BLaER1 (cell line): Measurements from ENCODE around the gene KCP.

Experiments
- H3K27ac ChIP-seq: shearing (Covaris generic); formaldehyde crosslinking; 2 replicates; pipeline ENCODE4 v1.8.1; 2022
- H3K27me3 ChIP-seq: shearing (Covaris generic); formaldehyde crosslinking; 2 replicates; pipeline ENCODE4 v1.8.1; 2022
- H3K36me3 ChIP-seq: shearing (Covaris generic); formaldehyde crosslinking; 2 replicates; pipeline ENCODE4 v1.8.1; 2022
- H3K4me1 ChIP-seq: shearing (Covaris generic); formaldehyde crosslinking; 2 replicates; pipeline ENCODE4 v1.8.1; 2022
- H3K4me2 ChIP-seq: shearing (Covaris generic); formaldehyde crosslinking; 2 replicates; pipeline ENCODE4 v1.8.1; 2022
- H3K4me3 ChIP-seq: shearing (Covaris generic); formaldehyde crosslinking; 2 replicates; pipeline ENCODE4 v1.8.1; 2022
- H3K9ac ChIP-seq: shearing (Covaris generic); formaldehyde crosslinking; 2 replicates; pipeline ENCODE4 v1.8.1; 2022
- H3K9me3 ChIP-seq: shearing (Covaris generic); formaldehyde crosslinking; 2 replicates; pipeline ENCODE4 v1.8.1; 2022
- H4K20me1 ChIP-seq: shearing (Covaris generic); formaldehyde crosslinking; 2 replicates; pipeline ENCODE4 v1.8.1; 2022
- Cebpa-rat ChIP-seq: shearing (Covaris generic); IDR thresholded peaks from 2 replicates; pipeline ENCODE4 v1.8.1; 2022

KCP gene

GRCh38 chr7:128858380-128859231 is 51.9 kb downstream of the KCP start:
- Histone ChIP-seq H3K9ac (peak overlapping the region; percentile 58; the same call in 1 of the 2 replicates), H3K27ac (peak overlapping the region; percentile 65; the same call in 1 of the 2 replicates), H3K27me3 (no peaks in the 10 kb centered on the region), H4K20me1 (peaks cover 2% of the 10 kb centered on the region), H3K4me2 (peak overlapping the region; percentile 71), H3K36me3 (no peaks in the 10 kb centered on the region), H3K4me1 (peaks cover 35% of the 10 kb centered on the region), H3K4me3 (no peak overlapping the region), H3K9me3 (no peaks in the 10 kb centered on the region)
- no peak for TF ChIP-seq Cebpa-rat

DNA sequence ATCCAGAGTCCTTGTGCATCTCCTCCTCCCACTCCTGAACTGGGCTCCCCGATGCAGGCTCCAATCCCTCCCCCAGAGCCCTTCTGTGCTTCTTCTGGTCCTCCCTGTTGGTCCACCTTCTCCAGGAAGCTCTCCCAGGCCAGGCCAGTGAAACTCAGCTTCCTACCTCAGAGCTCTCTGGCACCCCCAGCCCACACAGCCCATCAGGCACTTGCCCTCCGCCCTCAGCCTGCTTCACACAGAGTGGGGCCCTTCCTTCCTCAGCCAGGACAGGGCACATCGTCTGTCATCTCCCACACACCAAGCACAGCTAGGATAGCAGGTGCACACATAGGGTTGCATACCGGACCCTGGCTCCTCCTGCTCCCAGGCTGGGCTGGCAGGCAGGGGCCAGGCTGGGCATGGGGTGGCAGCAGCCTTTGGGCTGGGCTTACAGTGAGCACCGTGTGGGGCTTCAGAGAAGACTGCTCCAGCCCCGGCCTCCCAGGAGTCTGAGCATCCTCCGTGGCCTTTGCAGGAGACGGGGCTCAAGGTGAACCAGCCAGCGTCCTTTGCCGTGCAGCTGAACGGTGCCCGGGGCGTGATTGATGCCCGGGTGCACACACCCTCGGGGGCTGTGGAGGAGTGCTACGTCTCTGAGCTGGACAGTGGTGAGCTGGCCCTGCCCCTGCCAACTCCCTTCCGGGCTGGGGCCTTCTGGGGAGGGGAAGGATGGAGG is 54.3 kb downstream of the KCP start:
- no peak for TF ChIP-seq Cebpa-rat
- Histone ChIP-seq H3K27me3 (no peaks in the 10 kb centered on the region), H3K27ac (no peak overlapping the region), H3K36me3 (no peaks in the 10 kb centered on the region), H3K4me3 (no peak overlapping the region), H3K4me1 (peaks cover 29% of the 10 kb centered on the region), H3K4me2 (no peak overlapping the region), H3K9me3 (no peaks in the 10 kb centered on the region), H3K9ac (no peak overlapping the region), H4K20me1 (no peaks in the 10 kb centered on the region)

DNA sequence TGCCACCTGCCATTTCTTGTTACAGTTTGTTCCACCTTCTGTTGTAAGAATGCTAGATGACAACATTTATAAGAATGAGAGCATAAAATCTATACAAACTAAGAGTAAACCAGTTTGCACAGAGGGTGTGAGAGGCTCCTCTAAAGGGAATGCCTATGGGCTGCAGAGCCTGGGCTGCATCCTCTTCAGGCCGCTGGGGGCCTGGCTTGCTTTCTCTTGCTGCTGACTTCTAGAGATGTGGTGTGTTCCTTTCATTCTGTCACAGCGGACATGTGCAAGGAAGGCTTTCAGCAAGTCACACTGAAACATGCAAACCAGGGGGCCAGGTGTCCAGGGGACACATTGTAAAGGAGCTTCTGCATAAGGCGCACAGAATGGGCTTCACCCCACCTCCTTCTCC is 55.0 kb downstream of the KCP start:
- H3K4me3 ChIP-seq = no peak overlapping the region
- H3K4me2 ChIP-seq = no peak overlapping the region
- H4K20me1 ChIP-seq = no peaks in the 10 kb centered on the region
- H3K9ac ChIP-seq = no peak overlapping the region
- no peak overlapping the region for H3K27ac ChIP-seq
- H3K27me3 ChIP-seq = no peaks in the 10 kb centered on the region
- peaks cover 28% of the 10 kb centered on the region for H3K4me1 ChIP-seq
- no peak for TF ChIP-seq Cebpa-rat
- H3K36me3 ChIP-seq = no peaks in the 10 kb centered on the region
- no peaks in the 10 kb centered on the region for H3K9me3 ChIP-seq

DNA sequence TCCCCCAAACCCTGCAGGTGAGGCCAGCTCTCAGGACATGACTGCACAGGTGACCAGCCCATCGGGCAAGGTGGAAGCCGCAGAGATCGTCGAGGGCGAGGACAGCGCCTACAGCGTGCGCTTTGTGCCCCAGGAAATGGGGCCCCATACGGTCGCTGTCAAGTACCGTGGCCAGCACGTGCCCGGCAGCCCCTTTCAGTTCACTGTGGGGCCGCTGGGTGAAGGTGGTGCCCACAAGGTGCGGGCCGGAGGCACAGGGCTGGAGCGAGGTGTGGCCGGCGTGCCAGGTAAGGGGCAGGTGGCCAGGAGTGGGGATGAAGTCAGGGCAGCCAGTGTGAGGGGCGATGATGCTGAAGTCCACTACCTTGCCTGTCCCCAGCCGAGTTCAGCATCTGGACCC is 56.1 kb downstream of the KCP start:
- H3K4me2 ChIP-seq = no peak overlapping the region
- H3K4me1 ChIP-seq = peaks cover 16% of the 10 kb centered on the region
- no peaks in the 10 kb centered on the region for H3K27me3 ChIP-seq
- H3K9ac ChIP-seq = no peak overlapping the region
- H3K36me3 ChIP-seq = no peaks in the 10 kb centered on the region; the same call in 1 of the 2 replicates
- H3K27ac ChIP-seq = no peak overlapping the region
- H3K9me3 ChIP-seq = no peaks in the 10 kb centered on the region
- H4K20me1 ChIP-seq = no peaks in the 10 kb centered on the region
- no peak for TF ChIP-seq Cebpa-rat
- H3K4me3 ChIP-seq = no peak overlapping the region

- no peak for TF ChIP-seq Cebpa-rat
- Histone ChIP-seq H3K4me3 (no peak overlapping the region), H3K4me1 (peaks cover 10% of the 10 kb centered on the region), H3K36me3 (no peaks in the 10 kb centered on the region; the same call in 1 of the 2 replicates), H3K27me3 (no peaks in the 10 kb centered on the region), H3K9ac (no peak overlapping the region), H3K4me2 (no peak overlapping the region), H4K20me1 (no peaks in the 10 kb centered on the region), H3K9me3 (no peaks in the 10 kb centered on the region), H3K27ac (no peak overlapping the region)
These were observed 56.7 kb downstream of the KCP start for GRCh38 chr7:128853799-128854198.

GRCh38 chr7:128852537-128853254 is 57.8 kb downstream of the KCP start:
- no peak overlapping the region for H3K27ac ChIP-seq
- H4K20me1 ChIP-seq = no peaks in the 10 kb centered on the region
- no peak overlapping the region for H3K4me2 ChIP-seq
- no peaks in the 10 kb centered on the region for H3K27me3 ChIP-seq
- no peak for TF ChIP-seq Cebpa-rat
- H3K36me3 ChIP-seq = no peaks in the 10 kb centered on the region; the same call in 1 of the 2 replicates
- no peak overlapping the region for H3K4me3 ChIP-seq
- no peaks in the 10 kb centered on the region for H3K9me3 ChIP-seq
- 0 out of 2 replicates have a peak, but pooled peaks cover 6% of the 10 kb centered on the region for H3K4me1 ChIP-seq
- H3K9ac ChIP-seq = no peak overlapping the region

GRCh38 chr7:128849804-128850490 is 60.6 kb downstream of the KCP start:
- no peaks in the 10 kb centered on the region for H3K9me3 ChIP-seq
- no peaks in the 10 kb centered on the region for H3K4me1 ChIP-seq
- no peaks in the 10 kb centered on the region for H3K27me3 ChIP-seq
- no peaks in the 10 kb centered on the region for H4K20me1 ChIP-seq
- H3K4me2 ChIP-seq = no peak overlapping the region
- no peak overlapping the region for H3K27ac ChIP-seq
- no peak overlapping the region for H3K4me3 ChIP-seq
- H3K9ac ChIP-seq = no peak overlapping the region
- TF ChIP-seq Cebpa-rat = no peak
- no peaks in the 10 kb centered on the region; the same call in 1 of the 2 replicates for H3K36me3 ChIP-seq

DNA sequence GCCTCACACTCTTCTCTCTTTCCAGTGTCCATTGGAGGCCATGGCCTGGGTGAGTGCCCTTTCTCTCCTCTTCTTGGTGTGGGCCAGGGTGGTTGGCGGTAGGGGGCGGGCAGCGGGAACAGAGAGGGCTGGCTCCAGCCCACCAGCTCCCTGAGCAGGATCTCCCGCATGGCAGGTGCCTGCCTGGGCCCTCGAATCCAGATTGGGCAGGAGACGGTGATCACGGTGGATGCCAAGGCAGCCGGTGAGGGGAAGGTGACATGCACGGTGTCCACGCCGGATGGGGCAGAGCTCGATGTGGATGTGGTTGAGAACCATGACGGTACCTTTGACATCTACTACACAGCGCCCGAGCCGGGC is 61.4 kb downstream of the KCP start:
- H4K20me1 ChIP-seq = no peaks in the 10 kb centered on the region
- no peak overlapping the region for H3K9ac ChIP-seq
- no peak overlapping the region for H3K27ac ChIP-seq
- no peaks in the 10 kb centered on the region; the same call in 1 of the 2 replicates for H3K36me3 ChIP-seq
- H3K4me3 ChIP-seq = no peak overlapping the region
- H3K4me1 ChIP-seq = no peaks in the 10 kb centered on the region
- no peaks in the 10 kb centered on the region for H3K9me3 ChIP-seq
- no peak overlapping the region for H3K4me2 ChIP-seq
- no peak for TF ChIP-seq Cebpa-rat
- H3K27me3 ChIP-seq = no peaks in the 10 kb centered on the region
